Heart left ventricle (tissue), 16 donors: ENCODE measurements around the gene RPS27. TPM values are rescaled to one million over a fixed set of nuclear protein-coding genes. Genes with fewer than 3 reads are reported as not detected.

Experiments used
- ATAC-seq, 4 donors: fragments of 200-7000 bp; cut with Tn5 transposase; one replicate each; pipeline ENCODE4 v1.9.1; 2020 to 2022; ENCODE audit warnings: moderate library complexity in 4 of 4, mild to moderate bottlenecking in 3 of 4, moderate number of reproducible peaks in 1 of 4
- DNase-seq, 5 donors: peaks; one replicate each; pipeline ENCODE4 v3.0.0-alpha.2; 2020
- H3K27ac ChIP-seq, 12 donors: fragments of 200-600 bp; sonication (generic) in 4 of 12; one replicate each; pipeline versions ENCODE4 v1.5.0 to v1.8.0; 2016 to 2022; ENCODE audit warnings: mild to moderate bottlenecking in 2 of 12
- H3K27me3 ChIP-seq, 9 donors: fragments of 200-600 bp; sonication (generic) in 2 of 9; one replicate each; pipeline versions ENCODE4 v1.5.1 to v1.8.0; 2016 to 2022; ENCODE audit warnings: mild to moderate bottlenecking in 3 of 9
- H3K36me3 ChIP-seq, 9 donors: fragments of 200-600 bp; sonication (generic) in 2 of 9; one replicate each; pipeline versions ENCODE4 v1.5.0 to v1.8.0; 2018 to 2022; ENCODE audit warnings: mild to moderate bottlenecking in 2 of 9
- H3K4me1 ChIP-seq, 12 donors: fragments of 200-600 bp; sonication (generic) in 4 of 12; one replicate each; pipeline versions ENCODE4 v1.5.0 to v1.8.0; 2016 to 2022; ENCODE audit warnings: mild to moderate bottlenecking in 3 of 12
- H3K4me3 ChIP-seq, 12 donors: fragments of 200-600 bp; sonication (generic) in 4 of 12; one replicate each; pipeline versions ENCODE4 v1.5.0 to v1.8.0; 2017 to 2022; ENCODE audit warnings: mild to moderate bottlenecking in 9 of 12, moderate library complexity in 4 of 12
- H3K9me3 ChIP-seq, 12 donors: fragments of 200-600 bp; sonication (generic) in 4 of 12; one replicate each; pipeline versions ENCODE4 v1.5.0 to v1.8.0; 2016 to 2022; ENCODE audit warnings: mild to moderate bottlenecking in 1 of 12
- POLR2A ChIP-seq, 2 donors: fragments of 450-650 bp; IDR thresholded peaks; one replicate each; pipeline ENCODE4 v1.6.1; 2017; ENCODE audit warnings: antibody characterized with exemption in 2 of 2, mild to moderate bottlenecking in 2 of 2, moderate library complexity in 2 of 2
- WGBS, 4 donors: extraction: QIAGEN DNeasy Blood & Tissue Kit in 2 of 4; methylation state at CpG; one replicate each; pipeline versions ENCODE4 v1.1.5 to v1.1.7; 2013 to 2018; 5-methylcytosine and 5-hydroxymethylcytosine counted together
- intact Hi-C, 10 donors: fragments of 100-400 bp; cut with DNase I; formaldehyde crosslinking; loops; one replicate each; pipeline versions ENCODE4 v1.11.1 to v1.14.2; 2022
- long read RNA-seq, 3 donors: library from polyadenylated mRNA; unstranded; transcript quantifications; one replicate each; pipeline ENCODE4 v2.0.0, GENCODE V29; 2020 to 2021
- polyA plus RNA-seq, 2 donors: library from polyadenylated mRNA; stranded (reverse); fragments of 200-250 nt; gene quantifications; one replicate each; pipeline ENCODE4 v1.2.3, GENCODE V29; 2013
- total RNA-seq, 9 donors: library from RNA; depleted of rRNA in 2 of 9; stranded (reverse); fragments of >200 nt in 2 of 9; fragmentation: NEBNext Ultra II Directional in 3 of 9; extraction: Animal tissue kit (Norgen Biotek cat#: 25700) in 3 of 9; gene quantifications; one replicate each; pipeline versions ENCODE4 v1.1.0 to v1.2.4, GENCODE V29; 2016 to 2023
- TF ChIP-seq, protein P1 (sequence below), 12 donors: fragments of 200-600 bp; sonication (generic) in 4 of 12; IDR thresholded peaks; one replicate each; pipeline versions ENCODE4 v1.5.0 to v1.8.0; 2018 to 2022; ENCODE audit warnings: antibody characterized with exemption in 12 of 12, mild to moderate bottlenecking in 5 of 12
- donor health status: ischemic (EF 13 %, LVEDD 7.1; RV severe dilation, severe dysfunction).
- donor health status: healthy with polysubstance abuse.
- donor health status: DM: no; HTN: yes; CAD: no.
- donor health status: DM: no; HTN: no; CAD: no.
- donor health status: ischemic (EF 25% LVEDD 6.9; RV normal size, moderate dysfunction).
- donor health status: ischemic (EF 25% LVEDD 5.7; RV mildly dilated, moderate dysfunction).
- donor health status: healthy.
- donor health status: DM: yes; HTN: yes; CAD: no.
- donor health status: ischemic (EF 35%, LVEDD 5.7; RV mildly dilated, moderate dysfunction).
- donor health status: nonischemic (EF 11% LVEDD 7.7; RV severe dilation, severe dysfunction).
- donor health status: DM: yes; HTN: yes; CAD: no.
- donor health status: PGD.
- donor health status: ischemic (EF 29% LVEDD 5.4; RV normal size, mild dysfunction).
- donor health status: nonischemic (EF 23%, LVEDD 6.1; RV moderate dilation, normal function).

RPS27 gene
- total RNA-seq (1,000 to 10,000 TPM in 1 of 9 donors, 100 to 1,000 TPM in 8; 537 to 1,013 (median 772) TPM), polyA plus RNA-seq (1,000 to 10,000 TPM; 3,213 to 7,204 TPM)
- long read RNA-seq, donor 1, transcript RPS27-204 (4 exons, 573 nt), result minor isoform, 8 of 270 reads
- long read RNA-seq, donor 1, transcript RPS27-201 (4 exons, 359 nt), result major isoform, 260 of 270 reads
- long read RNA-seq, donor 1, partial matches to known transcripts, result 1 of 270 reads
- long read RNA-seq, donor 1, other reads (novel, unspliced or antisense), result 0 of 270 reads
- long read RNA-seq, donor 2, transcript RPS27-201 (4 exons, 359 nt), result major isoform, 91 of 101 reads
- long read RNA-seq, donor 2, partial matches to known transcripts, result 0 of 101 reads
- long read RNA-seq, donor 2, other reads (novel, unspliced or antisense), result 4 of 101 reads
- long read RNA-seq, donor 3, transcript RPS27-204 (4 exons, 573 nt), result minor isoform, 8 of 259 reads
- long read RNA-seq, donor 3, transcript RPS27-201 (4 exons, 359 nt), result major isoform, 245 of 259 reads
- long read RNA-seq, donor 3, partial matches to known transcripts, result 2 of 259 reads
- long read RNA-seq, donor 3, other reads (novel, unspliced or antisense), result 1 of 259 reads

DNA sequence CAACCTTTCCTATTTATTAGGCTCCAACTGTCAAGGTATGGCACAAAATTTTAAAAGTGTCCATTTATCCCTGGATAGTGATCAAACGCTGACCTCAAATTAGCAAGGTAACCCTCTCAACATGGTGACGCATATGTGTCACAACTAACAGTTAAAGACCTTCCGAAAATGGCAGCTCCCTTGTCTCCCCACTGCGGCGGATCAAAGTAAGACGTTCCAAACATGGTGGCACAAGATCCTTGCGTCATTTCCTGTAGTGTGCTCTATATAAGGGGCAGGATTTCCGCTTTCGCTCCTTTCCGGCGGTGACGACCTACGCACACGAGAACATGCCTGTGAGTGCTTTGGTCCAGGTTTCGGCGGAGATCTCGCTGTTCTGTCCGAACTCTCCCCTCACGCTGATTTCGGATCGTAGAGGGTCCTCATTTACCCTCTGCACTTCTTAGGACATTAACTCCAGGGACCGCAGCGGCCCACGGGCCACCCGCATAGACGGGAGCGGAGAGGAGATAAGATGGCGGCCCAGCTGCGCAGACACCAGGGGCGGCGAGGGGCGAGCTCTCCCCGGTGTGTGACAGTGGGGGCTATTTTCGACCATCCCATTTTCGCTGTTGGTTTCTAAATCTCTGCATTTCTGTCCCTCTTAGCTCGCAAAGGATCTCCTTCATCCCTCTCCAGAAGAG, at the start of gene RPS27:
Gene RPS27 (plus strand): TSS at position 295 of the 683 bp plus-strand sequence. CDS start 35 bp downstream, at position 330.
- TF ChIP-seq, protein P1, sequence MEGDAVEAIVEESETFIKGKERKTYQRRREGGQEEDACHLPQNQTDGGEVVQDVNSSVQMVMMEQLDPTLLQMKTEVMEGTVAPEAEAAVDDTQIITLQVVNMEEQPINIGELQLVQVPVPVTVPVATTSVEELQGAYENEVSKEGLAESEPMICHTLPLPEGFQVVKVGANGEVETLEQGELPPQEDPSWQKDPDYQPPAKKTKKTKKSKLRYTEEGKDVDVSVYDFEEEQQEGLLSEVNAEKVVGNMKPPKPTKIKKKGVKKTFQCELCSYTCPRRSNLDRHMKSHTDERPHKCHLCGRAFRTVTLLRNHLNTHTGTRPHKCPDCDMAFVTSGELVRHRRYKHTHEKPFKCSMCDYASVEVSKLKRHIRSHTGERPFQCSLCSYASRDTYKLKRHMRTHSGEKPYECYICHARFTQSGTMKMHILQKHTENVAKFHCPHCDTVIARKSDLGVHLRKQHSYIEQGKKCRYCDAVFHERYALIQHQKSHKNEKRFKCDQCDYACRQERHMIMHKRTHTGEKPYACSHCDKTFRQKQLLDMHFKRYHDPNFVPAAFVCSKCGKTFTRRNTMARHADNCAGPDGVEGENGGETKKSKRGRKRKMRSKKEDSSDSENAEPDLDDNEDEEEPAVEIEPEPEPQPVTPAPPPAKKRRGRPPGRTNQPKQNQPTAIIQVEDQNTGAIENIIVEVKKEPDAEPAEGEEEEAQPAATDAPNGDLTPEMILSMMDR (IDR thresholded peaks at IDR 0.05), result peak in 1 of 12 donors; percentile 16
- TF ChIP-seq POLR2A (IDR thresholded peaks at IDR 0.05), result peak; percentile 66 to 94
- Histone ChIP-seq H3K27me3 (no peaks in the 10 kb centered on the region), H3K27ac (peak within 1 kb of the TSS; percentile 87 to 98 (median 94)), H3K4me3 (peak within 1 kb of the TSS; percentile 48 to 93 (median 77)), H3K36me3 (peaks cover 0 to 43% (median 39%) of the 10 kb centered on the region in 9 donors), H3K9me3 (no peaks in the 10 kb centered on the region), H3K4me1 (peaks cover 5 to 49% (median 31%) of the 10 kb centered on the region in 12 donors)
- DNase-seq (peak; percentile 84 to 95 (median 94)), ATAC-seq (peak; percentile 76 to 90 (median 88))
- intact Hi-C loops, result loop anchor here in 5 of 10 donors (2.0 to 10.0 kb wide), 7 partner anchors 187 to 476 kb away; partner anchors contain the start of genes HAX1 (in 2 of the 5) and UBAP2L (in 1 of the 5)
- 0 to 1% (median 0%) methylated on average over 30 to 36 of the region's 36 CpGs for WGBS, 4 donors

DNA sequence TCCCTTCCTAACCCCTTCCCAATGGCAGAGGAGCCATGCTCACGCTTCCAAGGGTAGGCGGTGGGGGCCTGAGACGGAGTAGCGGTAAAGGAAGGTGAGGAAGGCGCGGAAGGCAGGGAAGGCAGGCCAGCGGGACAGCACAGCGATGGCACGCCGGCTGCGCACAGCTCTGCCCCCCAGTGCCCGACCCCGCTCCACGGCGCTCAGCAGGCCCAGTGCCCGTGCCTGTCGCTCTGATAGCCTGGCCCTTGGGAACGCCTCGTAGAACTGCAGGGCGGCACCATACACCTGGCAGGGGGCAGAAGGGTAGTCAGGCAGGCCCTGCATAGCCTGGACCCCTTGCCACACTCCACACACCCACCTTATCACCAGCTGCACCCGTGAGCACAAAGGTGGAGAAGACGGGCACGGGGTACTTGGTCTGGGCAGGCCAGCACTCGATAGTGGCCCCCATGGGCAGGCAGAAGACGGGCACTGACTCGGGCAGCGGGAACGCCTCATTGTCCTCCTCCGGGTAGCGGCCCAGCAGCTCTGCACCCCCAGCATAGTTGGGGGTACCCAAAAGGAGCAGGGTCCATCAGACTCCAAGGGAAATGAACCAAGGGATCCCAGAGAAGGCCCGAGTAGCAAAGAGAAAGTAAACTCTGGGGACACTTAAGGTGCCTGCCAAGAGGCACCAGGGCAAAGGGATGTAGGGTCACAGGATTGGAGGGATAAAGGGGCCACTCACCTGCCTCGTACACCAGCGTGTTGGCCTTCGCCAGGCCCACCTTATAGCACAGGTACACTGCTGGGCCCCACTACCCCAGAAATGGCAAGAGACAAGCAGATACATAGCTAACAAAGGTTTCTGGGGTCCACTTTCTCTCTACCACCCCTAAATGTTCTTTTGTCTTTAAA, 48.5 kb upstream of the RPS27 start:
- intact Hi-C loops, result loop anchor here in 4 of 10 donors (2.0 to 10.0 kb wide), 2 partner anchors 15 to 147 kb away; no protein-coding TSS in a partner anchor
- no peaks in the 10 kb centered on the region for H3K27me3 ChIP-seq
- TF ChIP-seq, protein P1 (IDR thresholded peaks at IDR 0.05), result no peak
- TF ChIP-seq POLR2A (IDR thresholded peaks at IDR 0.05), result no peak
- H3K9me3 ChIP-seq, result no peaks in the 10 kb centered on the region
- ATAC-seq (no peak), DNase-seq (no peak)
- H3K36me3 ChIP-seq, result peaks cover 0 to 69% (median 56%) of the 10 kb centered on the region in 9 donors
- peaks cover 0 to 41% (median 28%) of the 10 kb centered on the region in 12 donors for H3K4me1 ChIP-seq
- 92 to 95% (median 94%) methylated on average over 31 to 34 of the region's 34 CpGs for WGBS, 4 donors
- H3K27ac ChIP-seq, result peak overlapping the region in 3 of 12 donors; percentile 48 to 100 (median 99)
- no peak overlapping the region for H3K4me3 ChIP-seq

DNA sequence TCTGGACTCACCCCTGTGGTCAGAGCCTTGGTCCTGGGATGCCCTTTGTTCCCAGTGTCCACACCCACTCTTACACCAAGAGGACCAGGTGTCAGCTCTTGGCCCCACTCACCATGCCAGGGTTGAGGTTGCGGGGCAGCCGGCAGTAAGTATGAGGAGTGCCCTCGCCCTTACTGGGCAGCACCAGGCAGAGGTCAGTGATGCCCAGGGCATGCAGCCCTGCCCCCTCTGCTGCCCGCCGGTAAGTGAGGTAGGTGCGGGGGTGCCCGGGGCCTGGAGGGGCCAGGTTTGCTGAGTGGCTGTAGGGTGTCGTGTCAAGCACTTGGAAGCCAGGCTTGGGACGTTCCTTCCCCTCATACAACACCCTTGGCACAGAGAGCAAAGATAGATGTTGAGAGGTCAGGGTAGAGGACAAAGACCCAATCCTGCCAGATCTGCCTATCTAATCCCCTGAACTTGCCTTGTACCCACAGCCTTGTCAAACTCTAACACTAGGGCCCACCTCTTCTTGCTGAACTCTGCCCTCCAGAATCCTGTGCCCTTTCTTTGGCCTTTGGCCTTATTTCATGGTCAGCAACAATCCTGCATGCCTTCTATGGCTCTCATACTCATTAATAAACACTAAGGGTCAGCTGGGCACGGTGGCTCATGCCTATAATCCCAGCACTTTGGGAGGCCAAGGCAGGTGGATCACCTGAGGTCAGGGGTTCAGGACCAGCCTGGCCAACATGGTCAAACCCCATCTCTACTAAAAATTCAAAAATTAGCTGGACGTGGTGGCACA, 47.6 kb upstream of the RPS27 start:
- intact Hi-C loops, result loop anchor here in 4 of 10 donors (2.0 to 10.0 kb wide), 2 partner anchors 16 to 148 kb away; no protein-coding TSS in a partner anchor
- 74 to 77% (median 76%) methylated on average over 8 to 11 of the region's 11 CpGs for WGBS, 4 donors
- Histone ChIP-seq H3K9me3 (no peaks in the 10 kb centered on the region), H3K27me3 (no peaks in the 10 kb centered on the region), H3K4me1 (peaks cover 0 to 43% (median 29%) of the 10 kb centered on the region in 12 donors), H3K27ac (peak overlapping the region in 10 of 12 donors; percentile 17 to 100 (median 50)), H3K4me3 (no peak overlapping the region), H3K36me3 (peaks cover 0 to 69% (median 56%) of the 10 kb centered on the region in 9 donors)
- ATAC-seq, result no peak
- TF ChIP-seq, protein P1 (IDR thresholded peaks at IDR 0.05), result no peak
- TF ChIP-seq POLR2A (IDR thresholded peaks at IDR 0.05), result no peak
- no peak for DNase-seq
